HepG2 (cell line): ENCODE data around the gene PPFIA4. TPM values are rescaled to one million over a fixed set of nuclear protein-coding genes. Genes with fewer than 3 reads are reported as not detected.

ENCODE experiments used
- ATAC-seq: fragments of 200-7000 bp; cut with Tn5 transposase; 3 replicates; pipeline ENCODE4 v1.9.1; 2020; ENCODE audit warnings: mild to moderate bottlenecking, moderate library complexity
- Bru-seq: library from RNA; stranded (reverse); fragments of 400-500 nt; gene quantifications from one replicate; lab custom pipeline; 2021; lab: Mats Ljungman, UMichigan
- BruChase-seq, 2 experiments: library from RNA; stranded (reverse); fragments of 400-500 nt; gene quantifications; one replicate each; lab custom pipeline; 2021; lab: Mats Ljungman, UMichigan
- BruUV-seq: library from RNA; stranded (reverse); fragments of 400-500 nt; replicated peaks from 2 replicates; lab custom pipeline; 2021; lab: Mats Ljungman, UMichigan
- CTCF ChIA-PET: fragments of 300-600 bp; formaldehyde crosslinking; extraction: SDS; loops from one replicate; lab custom pipeline; 2021; ENCODE audit warnings: low total read pairs, inconsistent platforms, low intra/inter-chr PET ratio; lab: Yijun Ruan, JAX
- POLR2A ChIA-PET: fragments of 350-600 bp; sonication (Branson Sonifier 250); formaldehyde crosslinking; loops from one replicate; lab custom pipeline; 2020; ENCODE audit warnings: antibody characterized with exemption, inconsistent platforms; lab: Yijun Ruan, JAX
- DNase-seq: peaks from one replicate; pipeline ENCODE4 v3.0.0-alpha.2; 2015; ENCODE audit warnings: low spot score
- FAIRE-seq: peaks from 3 replicates; lab custom pipeline; 2011; peaks lifted over from hg19 to GRCh38; lab: Jason Lieb, UNC
- H2AFZ ChIP-seq: one replicate; pipeline ENCODE4 v1.6.1; 2011; ENCODE audit warnings: low read length, inconsistent platforms
- H3K27ac ChIP-seq: fragments of 300-600 bp; 3 replicates; pipeline ENCODE4 v1.8.0; 2011; ENCODE audit warnings: mixed run types, mild to moderate bottlenecking, mixed read lengths, low read length, inconsistent platforms; ENCODE audit not compliant: insufficient read depth; ENCODE audit errors: extremely low read length
- H3K27me3 ChIP-seq, 2 experiments: fragments of 200-600 bp in 1 of 2; 2 replicates in 1 of 2; 3 replicates in 1 of 2; pipeline versions ENCODE4 v1.6.0 to v1.8.0; 2011; ENCODE audit warnings: low read length in 2 of 2, mild to moderate bottlenecking in 2 of 2, moderate library complexity in 2 of 2, inconsistent platforms in 1 of 2; ENCODE audit not compliant: insufficient read depth in 2 of 2, control insufficient read depth in 1 of 2
- H3K36me3 ChIP-seq, 2 experiments: fragments of 200-600 bp in 1 of 2; replicated peaks in 1 of 2; 2 replicates in 1 of 2; 3 replicates in 1 of 2; pipeline versions ENCODE4 v1.5.1 to v1.8.0; 2011; ENCODE audit warnings: low read length in 2 of 2, inconsistent platforms in 1 of 2; ENCODE audit not compliant: insufficient read depth in 2 of 2, control insufficient read depth in 1 of 2
- H3K4me1 ChIP-seq: 2 replicates; pipeline ENCODE4 v1.5.1; 2012; ENCODE audit warnings: low read length, inconsistent platforms; ENCODE audit not compliant: insufficient read depth
- H3K4me2 ChIP-seq: 2 replicates; pipeline ENCODE4 v1.6.0; 2011; ENCODE audit warnings: low read depth, low read length, inconsistent platforms
- H3K4me3 ChIP-seq, 3 experiments: fragments of 200-600 bp in 1 of 3; sonication (generic), shearing (Covaris generic) in 1 of 3; replicated peaks in 1 of 3; 2 replicates each; pipeline ENCODE4 v1.5.1; 2011 to 2016; ENCODE audit warnings: low read length in 3 of 3, inconsistent platforms in 2 of 3, low read depth in 2 of 3, mild to moderate bottlenecking in 2 of 3, control low read depth in 1 of 3, mixed read lengths in 1 of 3; ENCODE audit not compliant: insufficient read depth in 1 of 3
- H3K79me2 ChIP-seq: one replicate; pipeline ENCODE4 v1.6.1; 2011; ENCODE audit warnings: low read length, inconsistent platforms; ENCODE audit not compliant: insufficient read depth
- H3K9ac ChIP-seq: 2 replicates; pipeline ENCODE4 v1.6.0; 2011; ENCODE audit warnings: mild to moderate bottlenecking, low read depth, low read length, inconsistent platforms; ENCODE audit not compliant: insufficient read depth
- H3K9me3 ChIP-seq: 2 replicates; pipeline ENCODE4 v1.5.1; 2012; ENCODE audit warnings: mild to moderate bottlenecking, low read length
- H4K20me1 ChIP-seq: 2 replicates; pipeline ENCODE4 v1.6.0; 2011; ENCODE audit warnings: inconsistent platforms, mild to moderate bottlenecking, low read length, moderate library complexity; ENCODE audit not compliant: insufficient read depth
- CREB1 ChIP-seq, 2 experiments: fragments of 450-650 bp in 1 of 2; IDR thresholded peaks; 2 replicates each; pipeline ENCODE4 v1.6.1; 2016 to 2017; ENCODE audit warnings: control low read depth in 1 of 2, mild to moderate bottlenecking in 1 of 2, missing compliant biosample characterization in 1 of 2, missing genetic modification characterization in 1 of 2
- EHMT2 ChIP-seq: fragments of 200-600 bp; sonication (generic); IDR thresholded peaks from 2 replicates; pipeline ENCODE4 v1.7.0; 2017; ENCODE audit warnings: antibody characterized with exemption, low read depth, low read length, borderline replicate concordance
- EP300 ChIP-seq, 3 experiments: sonication (generic) in 1 of 3; formaldehyde crosslinking in 1 of 3; IDR thresholded peaks; 2 replicates each; pipeline versions ENCODE4 v1.5.1 to v1.6.1; 2011 to 2020; ENCODE audit warnings: low read depth in 2 of 3, low read length in 2 of 3, borderline replicate concordance in 1 of 3, improper control_type of control experiment in 1 of 3, mild to moderate bottlenecking in 1 of 3, missing genetic modification reagents in 1 of 3, moderate library complexity in 1 of 3
- NBN ChIP-seq: fragments of 450-650 bp; conservative IDR thresholded peaks from 2 replicates; pipeline ENCODE4 v1.6.1; 2017
- POLR2A ChIP-seq, 2 experiments: IDR thresholded peaks; 2 replicates each; pipeline ENCODE4 v1.6.1; 2011; ENCODE audit warnings: low read depth in 2 of 2, low read length in 2 of 2, mild to moderate bottlenecking in 1 of 2, moderate library complexity in 1 of 2; ENCODE audit not compliant: insufficient read depth in 1 of 2
- YY1 ChIP-seq: IDR thresholded peaks from 2 replicates; pipeline ENCODE4 v1.6.1; 2011; ENCODE audit warnings: low read length, low read depth, moderate library complexity, mild to moderate bottlenecking; ENCODE audit not compliant: insufficient read depth, insufficient replicate concordance
- ZNF709 ChIP-seq: sonication (generic); formaldehyde crosslinking; IDR thresholded peaks from 2 replicates; pipeline ENCODE4 v1.5.0; 2020; ENCODE audit warnings: mild to moderate bottlenecking, missing genetic modification reagents
- ZNF878 ChIP-seq: sonication (generic); formaldehyde crosslinking; IDR thresholded peaks from 2 replicates; pipeline ENCODE4 v1.8.1; 2023; ENCODE audit warnings: mild to moderate bottlenecking, missing genetic modification reagents, moderate library complexity
- ZZZ3 ChIP-seq: sonication (generic); formaldehyde crosslinking; IDR thresholded peaks from 2 replicates; pipeline ENCODE4 v1.4.0; 2020; ENCODE audit warnings: missing genetic modification reagents, mild to moderate bottlenecking, borderline replicate concordance
- WGBS: methylation state at CpG from one replicate; pipeline ENCODE4 v1.1.6; 2017; ENCODE audit warnings: low lambda C conversion rate; 5-methylcytosine and 5-hydroxymethylcytosine counted together
- in situ Hi-C: cut with HindIII; loops from 2 replicates; pipeline ENCODE4 v1.10.0; 2017; ENCODE audit warnings: low pct_unique_long_range_greater_than_20kb; ENCODE audit not compliant: extremely low pct_ligation_motif_present
- intact Hi-C: fragments of 100-400 bp; cut with micrococcal nuclease; formaldehyde crosslinking; loops from one replicate; pipeline ENCODE4 v1.10.0; 2022; ENCODE audit not compliant: unreplicated experiment
- long read RNA-seq, 2 experiments: library from RNA in 1 of 2; library from polyadenylated mRNA in 1 of 2; stranded (forward) in 1 of 2; unstranded in 1 of 2; transcript quantifications; one replicate each; pipeline ENCODE4 v2.0.0, GENCODE V29; 2019 to 2022
- polyA minus RNA-seq, 3 experiments: library from RNA; depleted of rRNA, polyadenylated mRNA; stranded (reverse); fragments of >200 nt; gene quantifications; 2 replicates each; pipeline ENCODE4 v1.2.3, GENCODE V29; 2011; ENCODE audit warnings: low replicate concordance in 1 of 3
- polyA plus RNA-seq, 8 experiments: library from polyadenylated mRNA; depleted of rRNA in 3 of 8; stranded (reverse) in 7 of 8; unstranded in 1 of 8; fragments of >200 nt; fragmentation: Illumina TruSeq in 4 of 8; extraction: Trizol in 4 of 8; gene quantifications; 2 replicates each; pipeline versions ENCODE4 v1.2.1 to v1.2.3, GENCODE V29; 2011 to 2016; ENCODE audit warnings: low read depth in 4 of 8, missing spikeins in 1 of 8, mixed read lengths in 1 of 8; ENCODE audit not compliant: insufficient read depth in 1 of 8
- total RNA-seq, 5 experiments: library from RNA; depleted of rRNA; stranded (reverse); fragments of >200 nt; fragmentation: Illumina TruSeq; extraction: Trizol; gene quantifications; 2 replicates each; pipeline ENCODE4 v1.2.3, GENCODE V29; 2016; ENCODE audit warnings: low read depth in 1 of 5
- TF ChIP-seq, protein P1 (sequence below): sonication (generic); formaldehyde crosslinking; IDR thresholded peaks from 2 replicates; pipeline ENCODE4 v1.4.0; 2020; ENCODE audit warnings: missing genetic modification reagents, borderline replicate concordance
- TF ChIP-seq, protein P2 (sequence below): sonication (generic); formaldehyde crosslinking; IDR thresholded peaks from 2 replicates; pipeline ENCODE4 v1.5.0; 2020; ENCODE audit warnings: mild to moderate bottlenecking, missing genetic modification reagents, moderate library complexity
- TF ChIP-seq, protein P3 (sequence below): sonication (generic); formaldehyde crosslinking; IDR thresholded peaks from 2 replicates; pipeline ENCODE4 v1.4.0; 2020; ENCODE audit warnings: missing genetic modification reagents

The PPFIA4 gene
- total RNA-seq (2016; rRNA removed; fragmentation: Illumina TruSeq; extraction: Trizol), result not detected in 2 replicates
- total RNA-seq (2016; cell fraction: cytosol; rRNA removed; fragmentation: Illumina TruSeq; extraction: Trizol; ENCODE audit: low read depth), result not detected in 2 replicates
- total RNA-seq (2016; cell fraction: insoluble cytoplasmic fraction; rRNA removed; fragmentation: Illumina TruSeq; extraction: Trizol), result 0.15 TPM in 1 of 2 replicates, not detected in the other
- total RNA-seq (2016; cell fraction: membrane; rRNA removed; fragmentation: Illumina TruSeq; extraction: Trizol), result not detected in 2 replicates
- 0.12 TPM in 1 of 2 replicates, not detected in the other for total RNA-seq (2016; cell fraction: nucleus; rRNA removed; fragmentation: Illumina TruSeq; extraction: Trizol)
- 5.4 and 6.4 TPM in 2 replicates for polyA plus RNA-seq (2011; rRNA removed)
- polyA plus RNA-seq (2011; cell fraction: cytosol; rRNA removed), result 0.67 and 1.6 TPM in 2 replicates
- 76.9 and 115 TPM in 2 replicates for polyA plus RNA-seq (2011; cell fraction: nucleus; rRNA removed)
- 3.1 and 4.4 TPM in 2 replicates for polyA plus RNA-seq (2012)
- not detected in 2 replicates for polyA plus RNA-seq (2016; cell fraction: cytosol; fragmentation: Illumina TruSeq; extraction: Trizol; ENCODE audit: low read depth)
- not detected in 2 replicates for polyA plus RNA-seq (2016; cell fraction: insoluble cytoplasmic fraction; fragmentation: Illumina TruSeq; extraction: Trizol; ENCODE audit: low read depth)
- polyA plus RNA-seq (2016; cell fraction: membrane; fragmentation: Illumina TruSeq; extraction: Trizol; ENCODE audit: low read depth), result not detected in 2 replicates
- 0.07 and 0.44 TPM in 2 replicates for polyA plus RNA-seq (2016; cell fraction: nucleus; fragmentation: Illumina TruSeq; extraction: Trizol; ENCODE audit: insufficient read depth, low read depth)
- 0.72 and 10.8 TPM in 2 replicates for polyA minus RNA-seq (2011; rRNA and poly(A)+ RNA removed; ENCODE audit: low replicate concordance)
- polyA minus RNA-seq (2011; cell fraction: cytosol; rRNA and poly(A)+ RNA removed), result 0.49 and 0.62 TPM in 2 replicates
- polyA minus RNA-seq (2011; cell fraction: nucleus; rRNA and poly(A)+ RNA removed), result 19.8 and 25.9 TPM in 2 replicates
- Bru-seq, nascent RNA, result percentile 27 among the genes with signal in this experiment
- BruChase-seq, experiment 1, labeled RNA remaining after a 6-hour chase, result percentile 31 among the genes with signal in this experiment
- BruChase-seq, experiment 2, labeled RNA remaining after a 2-hour chase, result percentile 42 among the genes with signal in this experiment
- long read RNA-seq, experiment 1, result 0 reads
- long read RNA-seq, experiment 2, result 0 reads

DNA sequence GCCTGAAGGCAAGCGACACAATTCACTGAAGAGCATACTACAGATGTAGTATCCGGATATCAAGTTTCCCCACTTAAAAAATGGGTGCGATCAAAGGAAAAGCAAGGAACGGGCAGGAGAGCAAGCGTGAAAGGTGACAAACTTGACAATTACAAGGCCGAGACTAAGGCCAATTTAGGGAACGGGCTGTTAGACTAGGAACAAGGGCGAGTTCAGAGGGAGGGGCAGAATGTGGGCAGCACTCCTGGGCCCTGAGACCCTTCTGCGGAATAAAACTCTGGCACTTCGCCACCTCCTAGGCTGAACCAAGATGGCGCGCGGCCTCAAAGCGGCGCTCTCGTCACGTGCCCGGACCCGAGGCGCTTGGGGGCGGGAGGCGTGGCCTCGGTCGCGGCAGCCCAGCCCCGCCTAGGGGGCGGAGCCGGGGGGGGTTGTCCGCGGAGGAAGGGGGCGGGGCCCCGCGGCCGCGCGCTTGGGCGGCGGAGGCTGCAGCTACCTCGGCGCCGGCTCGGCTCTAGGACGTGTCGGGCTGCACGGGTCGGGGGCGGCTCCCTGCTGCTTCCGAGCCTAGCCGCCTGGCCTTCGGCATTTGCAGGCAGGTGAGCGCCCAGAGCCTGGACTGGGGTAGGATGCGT, at the start of gene PPFIA4:
PPFIA4 (plus strand) TSS at position 461 of the 635 bp plus-strand sequence. CDS start 12,518 bp downstream, outside the sequence.
- H3K4me1 ChIP-seq, result peaks cover 26% of the 10 kb centered on the region
- H3K36me3 ChIP-seq, result peaks cover 0 to 26% of the 10 kb centered on the region in 2 experiments; a peak in 3 of 5 replicates
- H3K27me3 ChIP-seq, result peaks cover 5 to 14% of the 10 kb centered on the region in 2 experiments; a peak in 4 of 5 replicates
- intact Hi-C loops (no loop called here), in situ Hi-C loops (no loop called here)
- H3K4me2 ChIP-seq, result peak within 1 kb of the TSS; percentile 89
- no peak within 1 kb of the TSS for H2AFZ ChIP-seq
- peak within 1 kb of the TSS; percentile 50 to 78 (median 69); a peak in 5 of 6 replicates for H3K4me3 ChIP-seq
- DNase-seq, result no peak
- H3K79me2 ChIP-seq, result no peaks in the 10 kb centered on the region
- H3K9me3 ChIP-seq, result no peaks in the 10 kb centered on the region
- ChIA-PET POLR2A (interaction anchor here (3.0 kb wide), 1 partner anchor 19 kb away, joined by 10 read pairs; the partner anchor contains the start of gene TMEM183A), CTCF (no interaction called here)
- H3K9ac ChIP-seq, result peak within 1 kb of the TSS; percentile 55
- H3K27ac ChIP-seq, result no peak within 1 kb of the TSS
- H4K20me1 ChIP-seq, result no peaks in the 10 kb centered on the region
- no TSS peak for BruUV-seq
- FAIRE-seq, result no peak
- WGBS, result 98% methylated on average over 10 of the region's 52 CpGs
- ATAC-seq, result peak; percentile 76
- TF ChIP-seq ZNF709 (0 out of 2 replicates have a peak, but pooled peaks have one; percentile 17), YY1 (peak; percentile 87), POLR2A (IDR thresholded peaks at IDR 0.05; ENCODE audit: insufficient read depth in 1 of 2, low read depth in 2 of 2, low read length in 2 of 2) (peak in 1 of 2 experiments; percentile 64; a peak in 2 of 4 replicates), CREB1 (IDR thresholded peaks at IDR 0.05) (no peak), CREB1 (CRISPR knock-in tag; IDR thresholded peaks at IDR 0.05) (no peak), NBN (no peak), EHMT2 (no peak), ZZZ3 (CRISPR knock-in tag) (no peak), EP300 (IDR thresholded peaks at IDR 0.05; ENCODE audit: low read depth in 2 of 2, low read length in 2 of 2) (no peak), EP300 (CRISPR knock-in tag; IDR thresholded peaks at IDR 0.05; ENCODE audit: borderline replicate concordance) (no peak), ZNF878 (no peak; the same call in 1 of the 2 replicates)
- TF ChIP-seq, protein P1, sequence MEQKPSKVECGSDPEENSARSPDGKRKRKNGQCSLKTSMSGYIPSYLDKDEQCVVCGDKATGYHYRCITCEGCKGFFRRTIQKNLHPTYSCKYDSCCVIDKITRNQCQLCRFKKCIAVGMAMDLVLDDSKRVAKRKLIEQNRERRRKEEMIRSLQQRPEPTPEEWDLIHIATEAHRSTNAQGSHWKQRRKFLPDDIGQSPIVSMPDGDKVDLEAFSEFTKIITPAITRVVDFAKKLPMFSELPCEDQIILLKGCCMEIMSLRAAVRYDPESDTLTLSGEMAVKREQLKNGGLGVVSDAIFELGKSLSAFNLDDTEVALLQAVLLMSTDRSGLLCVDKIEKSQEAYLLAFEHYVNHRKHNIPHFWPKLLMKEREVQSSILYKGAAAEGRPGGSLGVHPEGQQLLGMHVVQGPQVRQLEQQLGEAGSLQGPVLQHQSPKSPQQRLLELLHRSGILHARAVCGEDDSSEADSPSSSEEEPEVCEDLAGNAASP (CRISPR knock-in tag), result no peak
- TF ChIP-seq, protein P2, sequence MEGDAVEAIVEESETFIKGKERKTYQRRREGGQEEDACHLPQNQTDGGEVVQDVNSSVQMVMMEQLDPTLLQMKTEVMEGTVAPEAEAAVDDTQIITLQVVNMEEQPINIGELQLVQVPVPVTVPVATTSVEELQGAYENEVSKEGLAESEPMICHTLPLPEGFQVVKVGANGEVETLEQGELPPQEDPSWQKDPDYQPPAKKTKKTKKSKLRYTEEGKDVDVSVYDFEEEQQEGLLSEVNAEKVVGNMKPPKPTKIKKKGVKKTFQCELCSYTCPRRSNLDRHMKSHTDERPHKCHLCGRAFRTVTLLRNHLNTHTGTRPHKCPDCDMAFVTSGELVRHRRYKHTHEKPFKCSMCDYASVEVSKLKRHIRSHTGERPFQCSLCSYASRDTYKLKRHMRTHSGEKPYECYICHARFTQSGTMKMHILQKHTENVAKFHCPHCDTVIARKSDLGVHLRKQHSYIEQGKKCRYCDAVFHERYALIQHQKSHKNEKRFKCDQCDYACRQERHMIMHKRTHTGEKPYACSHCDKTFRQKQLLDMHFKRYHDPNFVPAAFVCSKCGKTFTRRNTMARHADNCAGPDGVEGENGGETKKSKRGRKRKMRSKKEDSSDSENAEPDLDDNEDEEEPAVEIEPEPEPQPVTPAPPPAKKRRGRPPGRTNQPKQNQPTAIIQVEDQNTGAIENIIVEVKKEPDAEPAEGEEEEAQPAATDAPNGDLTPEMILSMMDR (CRISPR knock-in tag), result peak; percentile 11; the same call in 1 of the 2 replicates
- TF ChIP-seq, protein P3, sequence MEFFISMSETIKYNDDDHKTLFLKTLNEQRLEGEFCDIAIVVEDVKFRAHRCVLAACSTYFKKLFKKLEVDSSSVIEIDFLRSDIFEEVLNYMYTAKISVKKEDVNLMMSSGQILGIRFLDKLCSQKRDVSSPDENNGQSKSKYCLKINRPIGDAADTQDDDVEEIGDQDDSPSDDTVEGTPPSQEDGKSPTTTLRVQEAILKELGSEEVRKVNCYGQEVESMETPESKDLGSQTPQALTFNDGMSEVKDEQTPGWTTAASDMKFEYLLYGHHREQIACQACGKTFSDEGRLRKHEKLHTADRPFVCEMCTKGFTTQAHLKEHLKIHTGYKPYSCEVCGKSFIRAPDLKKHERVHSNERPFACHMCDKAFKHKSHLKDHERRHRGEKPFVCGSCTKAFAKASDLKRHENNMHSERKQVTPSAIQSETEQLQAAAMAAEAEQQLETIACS, result peak; percentile 61
